ENCODE data around the gene TPM2.

- TF ChIP-seq CTCF (IDR thresholded peaks at IDR 0.05) (no peak), MAX (IDR thresholded peaks at IDR 0.05; ENCODE audit: low read depth) (no peak), SIN3A (IDR thresholded peaks at IDR 0.05; ENCODE audit: borderline replicate concordance, low read depth, low read length) (no peak)
Measured at GRCh38 chr9:35705372-35705771, 15.6 kb upstream of the TPM2 start.

Measured in SK-N-SH (cell line).